ENCODE measurements around the gene ZPBP. TPM values are rescaled to one million over a fixed set of nuclear protein-coding genes. Genes with fewer than 3 reads are reported as not detected.
"Not testable (repeated sequence)": the region's sequence is repeated elsewhere in the genome, so short reads cannot be mapped to it uniquely, and the experiment has no call there.

ZPBP gene
- total RNA-seq, 4 donors from 2014 or later = 0.23 TPM; not detected in 3

GRCh38 chr7:50068850-50069551 is 24.0 kb downstream of the ZPBP start:
- H3K4me3 ChIP-seq (ENCODE audit: low read depth, poor library complexity, severe bottlenecking) = peak overlapping the region; percentile 6
- intact Hi-C loops (cut with DNase I; ENCODE audit: low total_unique reads) = no loop called here
- DNase-seq (ENCODE audit: low spot score in 2 of 2) = peak in 1 of 2 donors; percentile 36
- WGBS, 2 donors = 0 to 2% methylated on average over 6 of the region's 6 CpGs
- TF ChIP-seq CTCF (IDR thresholded peaks at IDR 0.05) (no peak), POLR2A (IDR thresholded peaks at IDR 0.05) (no peak)

- no peak overlapping the region for H3K4me3 ChIP-seq (ENCODE audit: low read depth, poor library complexity, severe bottlenecking)
- WGBS, 2 donors = 0 to 3% methylated on average over 2 of the region's 2 CpGs
- TF ChIP-seq POLR2A (IDR thresholded peaks at IDR 0.05) = no peak
- TF ChIP-seq CTCF (IDR thresholded peaks at IDR 0.05) = no peak
- intact Hi-C loops (cut with DNase I; ENCODE audit: low total_unique reads) = no loop called here
- no peak for DNase-seq (ENCODE audit: low spot score in 2 of 2)
Measured at GRCh38 chr7:50068026-50068425, 25.0 kb downstream of the ZPBP start.

- no peak for DNase-seq (ENCODE audit: low spot score in 2 of 2)
- 80 to 92% methylated on average over 2 of the region's 2 CpGs for WGBS, 2 donors
- TF ChIP-seq POLR2A (IDR thresholded peaks at IDR 0.05) (no peak), CTCF (IDR thresholded peaks at IDR 0.05) (no peak)
- intact Hi-C loops (cut with DNase I; ENCODE audit: low total_unique reads) = no loop called here
- H3K4me3 ChIP-seq (ENCODE audit: low read depth, poor library complexity, severe bottlenecking) = no peak overlapping the region
Measured at GRCh38 chr7:50062951-50063350, 30.1 kb downstream of the ZPBP start.

- no peak for DNase-seq (ENCODE audit: low spot score in 2 of 2)
- 84% methylated on average over 1 of the region's 1 CpG for WGBS, 2 donors
- no peak overlapping the region for H3K4me3 ChIP-seq (ENCODE audit: low read depth, poor library complexity, severe bottlenecking)
- TF ChIP-seq CTCF (IDR thresholded peaks at IDR 0.05) (no peak), POLR2A (IDR thresholded peaks at IDR 0.05) (no peak)
- intact Hi-C loops (cut with DNase I; ENCODE audit: low total_unique reads) = no loop called here
Measured at GRCh38 chr7:50056131-50056530, 36.9 kb downstream of the ZPBP start.

- no peak overlapping the region for H3K4me3 ChIP-seq (ENCODE audit: low read depth, poor library complexity, severe bottlenecking)
- intact Hi-C loops (cut with DNase I; ENCODE audit: low total_unique reads) = no loop called here
- DNase-seq (ENCODE audit: low spot score in 2 of 2) = no peak
- no peak for TF ChIP-seq POLR2A (IDR thresholded peaks at IDR 0.05)
- TF ChIP-seq CTCF (IDR thresholded peaks at IDR 0.05) = no peak
- WGBS, 2 donors = 77 to 91% methylated on average over 5 of the region's 5 CpGs
Measured at GRCh38 chr7:50047716-50048115, 45.3 kb downstream of the ZPBP start.

- WGBS, 2 donors = 82 to 83% methylated on average over 6 of the region's 6 CpGs
- intact Hi-C loops (cut with DNase I; ENCODE audit: low total_unique reads); H3K4me3 ChIP-seq (ENCODE audit: low read depth, poor library complexity, severe bottlenecking); DNase-seq (ENCODE audit: low spot score in 2 of 2): not testable (repeated sequence)
Measured at GRCh38 chr7:50041165-50041564, 51.9 kb downstream of the ZPBP start.
